H1 (cell line): ENCODE results near the gene LCOR. TPM values are rescaled to one million over a fixed set of nuclear protein-coding genes. Genes with fewer than 3 reads are reported as not detected.
A peak's percentile ranks its signal among the peaks of the same experiment; 100 is the strongest.

Experiments used
- CTCF ChIA-PET: fragments of 300-600 bp; sonication (Branson Sonifier 250); formaldehyde crosslinking; loops from one replicate; lab custom pipeline; 2021; ENCODE audit not compliant: partially characterized antibody; lab: Charles Lee
- POLR2A ChIA-PET: fragments of 300-600 bp; sonication (Branson Sonifier 250); formaldehyde crosslinking; loops from one replicate; lab custom pipeline; 2021; ENCODE audit warnings: inconsistent platforms; ENCODE audit not compliant: partially characterized antibody; lab: Charles Lee
- DNase-seq, 2 experiments: peaks; one replicate each; pipeline versions ENCODE4 v3.0.0 to v3.0.0-alpha.2; 2010 to 2022; ENCODE audit warnings: low spot score in 2 of 2, low read depth in 1 of 2, mixed read lengths in 1 of 2
- FAIRE-seq: peaks from 2 replicates; lab custom pipeline; 2011; peaks lifted over from hg19 to GRCh38; lab: Jason Lieb, UNC
- H2AFZ ChIP-seq: 2 replicates; pipeline ENCODE4 v1.8.1; 2012; ENCODE audit warnings: low read length, inconsistent platforms
- H2AK5ac ChIP-seq: 2 replicates; pipeline ENCODE4 v1.6.1; 2013; ENCODE audit warnings: low read depth, low read length
- H2BK120ac ChIP-seq: replicated peaks from 2 replicates; pipeline ENCODE3; 2013; ENCODE audit warnings: low read depth, low read length, inconsistent platforms
- H2BK12ac ChIP-seq: 2 replicates; pipeline ENCODE4 v1.6.1; 2013; ENCODE audit warnings: low read depth, low read length
- H2BK15ac ChIP-seq: 2 replicates; pipeline ENCODE4 v1.6.1; 2013; ENCODE audit warnings: low read length
- H2BK20ac ChIP-seq: 2 replicates; pipeline ENCODE4 v1.6.1; 2013; ENCODE audit warnings: low read length
- H2BK5ac ChIP-seq: 2 replicates; pipeline ENCODE4 v1.6.1; 2013; ENCODE audit warnings: low read depth, low read length
- H3K14ac ChIP-seq: 2 replicates; pipeline ENCODE4 v1.6.1; 2013; ENCODE audit warnings: inconsistent platforms; ENCODE audit not compliant: insufficient read length
- H3K18ac ChIP-seq: 2 replicates; pipeline ENCODE4 v1.6.1; 2013; ENCODE audit warnings: low read length; ENCODE audit errors: extremely low read depth
- H3K23ac ChIP-seq: 2 replicates; pipeline ENCODE4 v1.6.1; 2013; ENCODE audit warnings: inconsistent platforms; ENCODE audit not compliant: insufficient read length
- H3K23me2 ChIP-seq: 2 replicates; pipeline ENCODE4 v1.6.1; 2013; ENCODE audit warnings: low read depth, low read length
- H3K27ac ChIP-seq: 2 replicates; pipeline ENCODE4 v1.6.1; 2011; ENCODE audit warnings: low read depth, low read length, inconsistent platforms
- H3K27me3 ChIP-seq, 4 experiments: replicated peaks in 1 of 4; 1 replicate in 1 of 4; 2 replicates in 3 of 4; pipeline versions ENCODE4 v1.6.1 to v1.8.1; 2011 to 2013; ENCODE audit warnings: low read length in 3 of 4, mild to moderate bottlenecking in 3 of 4, inconsistent platforms in 2 of 4, mixed read lengths in 2 of 4, moderate library complexity in 1 of 4; ENCODE audit not compliant: control insufficient read depth in 3 of 4, insufficient read depth in 3 of 4; ENCODE audit errors: extremely low read depth in 1 of 4
- H3K36me3 ChIP-seq, 4 experiments: 2 replicates each; pipeline versions ENCODE4 v1.6.1 to v1.8.1; 2011 to 2013; ENCODE audit warnings: mild to moderate bottlenecking in 4 of 4, low read length in 3 of 4, moderate library complexity in 2 of 4, control low read depth in 1 of 4, inconsistent platforms in 1 of 4; ENCODE audit not compliant: insufficient read depth in 4 of 4, control insufficient read depth in 2 of 4
- H3K4ac ChIP-seq: replicated peaks from 2 replicates; pipeline ENCODE3; 2013; ENCODE audit warnings: low read length, low read depth, mixed read lengths, inconsistent platforms; ENCODE audit not compliant: insufficient read length
- H3K4me1 ChIP-seq, 4 experiments: replicated peaks in 1 of 4; 1 replicate in 1 of 4; 2 replicates in 3 of 4; pipeline versions ENCODE4 v1.6.1 to v1.8.1; 2011 to 2013; ENCODE audit warnings: low read length in 3 of 4, inconsistent platforms in 2 of 4, mixed read lengths in 1 of 4; ENCODE audit not compliant: insufficient read depth in 4 of 4, control insufficient read depth in 3 of 4
- H3K4me2 ChIP-seq, 2 experiments: 2 replicates each; pipeline versions ENCODE4 v1.6.1 to v1.8.1; 2011 to 2013; ENCODE audit warnings: low read depth in 2 of 2, low read length in 2 of 2, control low read depth in 1 of 2, inconsistent platforms in 1 of 2, mild to moderate bottlenecking in 1 of 2; ENCODE audit not compliant: insufficient read depth in 1 of 2
- H3K4me3 ChIP-seq, 4 experiments: fragments of 200-600, 300-600 bp in 1 of 4; sonication (generic), shearing (Covaris generic), sonication (Bioruptor Twin) in 1 of 4; 2 replicates each; pipeline versions ENCODE4 v1.5.1 to v1.8.1; 2011 to 2016; ENCODE audit warnings: low read length in 4 of 4, low read depth in 3 of 4, control low read depth in 2 of 4, inconsistent platforms in 2 of 4, mild to moderate bottlenecking in 2 of 4, mixed read lengths in 1 of 4, moderate library complexity in 1 of 4; ENCODE audit not compliant: insufficient read depth in 2 of 4; ENCODE audit errors: extremely low read depth in 1 of 4
- H3K56ac ChIP-seq: replicated peaks from 2 replicates; pipeline ENCODE3; 2013; ENCODE audit warnings: low read depth, mild to moderate bottlenecking, mixed read lengths, low read length, inconsistent platforms; ENCODE audit not compliant: insufficient read length
- H3K79me1 ChIP-seq: 2 replicates; pipeline ENCODE4 v1.6.1; 2013; ENCODE audit warnings: low read depth, low read length, control low read depth
- H3K79me2 ChIP-seq, 2 experiments: 2 replicates each; pipeline versions ENCODE4 v1.6.1 to v1.8.1; 2012 to 2013; ENCODE audit warnings: low read length in 2 of 2, mild to moderate bottlenecking in 2 of 2, inconsistent platforms in 1 of 2; ENCODE audit not compliant: insufficient read depth in 2 of 2, control insufficient read depth in 1 of 2
- H3K9ac ChIP-seq, 4 experiments: replicated peaks in 1 of 4; 1 replicate in 1 of 4; 2 replicates in 3 of 4; pipeline versions ENCODE4 v1.6.1 to v1.8.1; 2011 to 2013; ENCODE audit warnings: low read depth in 3 of 4, low read length in 3 of 4, control low read depth in 2 of 4, mild to moderate bottlenecking in 2 of 4, moderate library complexity in 2 of 4, inconsistent platforms in 1 of 4; ENCODE audit errors: extremely low read depth in 1 of 4
- H3K9me3 ChIP-seq, 2 experiments: 2 replicates each; pipeline versions ENCODE4 v1.6.1 to v1.8.1; 2012 to 2013; ENCODE audit warnings: mild to moderate bottlenecking in 2 of 2, moderate library complexity in 2 of 2, control low read depth in 1 of 2, inconsistent platforms in 1 of 2, low read depth in 1 of 2, low read length in 1 of 2, mixed read lengths in 1 of 2; ENCODE audit not compliant: insufficient read depth in 2 of 2
- H4K20me1 ChIP-seq, 2 experiments: replicated peaks in 1 of 2; 2 replicates each; pipeline versions ENCODE3 to v1.8.1; 2011 to 2013; ENCODE audit warnings: inconsistent platforms in 2 of 2, low read length in 2 of 2, mild to moderate bottlenecking in 1 of 2; ENCODE audit not compliant: insufficient read depth in 2 of 2, control insufficient read depth in 1 of 2
- H4K5ac ChIP-seq: 2 replicates; pipeline ENCODE4 v1.6.1; 2013; ENCODE audit warnings: low read length, low read depth, mixed read lengths, inconsistent platforms; ENCODE audit not compliant: insufficient read length
- H4K8ac ChIP-seq: 2 replicates; pipeline ENCODE4 v1.8.0; 2013; ENCODE audit warnings: mild to moderate bottlenecking, moderate library complexity, low read length, inconsistent platforms; ENCODE audit not compliant: insufficient read depth; ENCODE audit errors: extremely low read depth
- H4K91ac ChIP-seq: replicated peaks from 2 replicates; pipeline ENCODE3; 2013; ENCODE audit warnings: low read length, mixed read lengths, inconsistent platforms; ENCODE audit not compliant: insufficient read length
- KDM1A ChIP-seq: fragments of 200-600, 300-600 bp; sonication (generic); IDR thresholded peaks from 2 replicates; pipeline ENCODE4 v1.7.1; 2016; ENCODE audit warnings: mild to moderate bottlenecking, low read length, borderline replicate concordance
- SUZ12 ChIP-seq: fragments of 200-600 bp; sonication (generic); IDR thresholded peaks from 2 replicates; pipeline ENCODE4 v1.6.1; 2012; ENCODE audit warnings: mild to moderate bottlenecking, inconsistent platforms, low read length, moderate library complexity, mixed read lengths
- WGBS, 2 experiments: shearing (Covaris generic) in 1 of 2; methylation state at CpG; one replicate each; pipeline versions ENCODE4 v1.1.6 to v1.1.7; 2013 to 2015; ENCODE audit warnings: low lambda C conversion rate in 2 of 2, mixed read lengths in 2 of 2, inconsistent platforms in 1 of 2, low coverage in 1 of 2, missing lambda C conversion rate in 1 of 2; ENCODE audit not compliant: insufficient replicate concordance in 2 of 2, insufficient coverage in 1 of 2, insufficient read length in 1 of 2; ENCODE audit errors: extremely low coverage in 1 of 2, missing lambda C conversion rate in 1 of 2; 5-methylcytosine and 5-hydroxymethylcytosine counted together
- polyA plus RNA-seq, 7 experiments: library from polyadenylated mRNA; depleted of rRNA in 3 of 7; stranded (reverse) in 5 of 7; unstranded in 2 of 7; fragments of >200 nt in 5 of 7; fragments of 200-250 nt in 2 of 7; gene quantifications; 1 replicate in 5 of 7; 2 replicates in 1 of 7; 4 replicates in 1 of 7; pipeline versions ENCODE4 v1.2.1 to v1.2.3, GENCODE V29; 2011 to 2013; ENCODE audit warnings: missing spikeins in 2 of 7, mixed read lengths in 2 of 7
- total RNA-seq: library from RNA; stranded (reverse); fragmentation: NEBNext Ultra II Directional; extraction: Animal tissue kit (Norgen Biotek cat#: 25700); gene quantifications from 2 replicates; pipeline ENCODE4 v1.2.1, GENCODE V29; 2021

The LCOR gene
- total and polyA plus RNA-seq, 2 of the 8 experiments (the other 6 are each of a cell fraction or from before 2014, with no cell fraction given), result 4.7 to 25.5 TPM

DNA sequence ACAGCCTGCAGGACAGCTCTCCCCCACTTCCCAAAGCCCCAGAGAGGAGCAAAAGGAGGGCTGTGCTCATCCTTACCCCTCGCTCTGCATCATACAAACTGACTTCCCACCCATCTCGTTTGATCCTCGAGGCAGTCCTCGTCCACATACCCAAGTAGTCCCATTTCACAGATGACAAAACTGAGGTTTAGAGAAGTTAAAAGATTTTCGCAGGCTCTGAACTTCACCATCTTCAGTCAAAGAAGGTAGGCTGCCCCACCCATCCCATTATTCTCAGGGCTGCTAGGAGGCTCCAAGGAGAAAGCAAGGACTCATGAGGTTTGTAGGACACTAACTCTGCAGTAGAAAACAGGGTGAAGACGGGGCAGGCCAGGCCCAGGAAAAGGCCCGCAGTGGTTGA lies 206.6 kb downstream of the LCOR start:
- no peak overlapping the region for H3K27ac ChIP-seq
- H3K4me2 ChIP-seq, result no peak overlapping the region
- no peak overlapping the region for H3K56ac ChIP-seq
- no peak overlapping the region for H2BK12ac ChIP-seq
- no peak overlapping the region for H3K4me3 ChIP-seq
- FAIRE-seq, result no peak
- no peak overlapping the region for H2AFZ ChIP-seq
- no peaks in the 10 kb centered on the region for H3K79me2 ChIP-seq
- no peaks in the 10 kb centered on the region for H3K9me3 ChIP-seq
- no peak overlapping the region for H2AK5ac ChIP-seq
- no peak overlapping the region for H2BK20ac ChIP-seq
- H2BK5ac ChIP-seq, result no peak overlapping the region
- no peak overlapping the region for H4K91ac ChIP-seq
- H3K18ac ChIP-seq, result no peak overlapping the region
- no peak overlapping the region for H4K8ac ChIP-seq
- no peak overlapping the region for H3K4ac ChIP-seq
- ChIA-PET POLR2A (no interaction called here), CTCF (interaction anchor here (0.6 to 9.9 kb wide), 17 partner anchors 7 to 1408 kb away, joined by 3 to 129 read pairs (median 15); no protein-coding TSS in a partner anchor)
- no peak for DNase-seq
- H3K79me1 ChIP-seq, result no peaks in the 10 kb centered on the region
- 87% methylated on average over 7 of the region's 7 CpGs; no CpG with 5 or more reads in 1 of the 2 experiments for WGBS, 2 experiments
- peak; percentile 87 for TF ChIP-seq KDM1A
- TF ChIP-seq SUZ12, result no peak
- H2BK15ac ChIP-seq, result no peak overlapping the region
- H3K4me1 ChIP-seq, result peaks cover 0 to 6% (median 3%) of the 10 kb centered on the region in 4 experiments; a peak in 5 of 7 replicates
- no peaks in the 10 kb centered on the region for H3K36me3 ChIP-seq
- no peak overlapping the region for H3K9ac ChIP-seq
- no peak overlapping the region for H3K23ac ChIP-seq
- H4K20me1 ChIP-seq, result no peaks in the 10 kb centered on the region
- no peaks in the 10 kb centered on the region; a peak in 1 of 7 replicates for H3K27me3 ChIP-seq
- no peak overlapping the region for H4K5ac ChIP-seq
- H3K14ac ChIP-seq, result no peak overlapping the region
- no peaks in the 10 kb centered on the region; the same call in 1 of the 2 replicates for H3K23me2 ChIP-seq
- H2BK120ac ChIP-seq, result no peak overlapping the region
